ENCODE data around the gene MYADML2. TPM values are rescaled to one million over a fixed set of nuclear protein-coding genes. Genes with fewer than 3 reads are reported as not detected.

The MYADML2 gene
- total and polyA plus RNA-seq, 2 of the 8 experiments (the other 6 are each of a cell fraction or from before 2014, with no cell fraction given) = 0.26 to 0.47 TPM

DNA sequence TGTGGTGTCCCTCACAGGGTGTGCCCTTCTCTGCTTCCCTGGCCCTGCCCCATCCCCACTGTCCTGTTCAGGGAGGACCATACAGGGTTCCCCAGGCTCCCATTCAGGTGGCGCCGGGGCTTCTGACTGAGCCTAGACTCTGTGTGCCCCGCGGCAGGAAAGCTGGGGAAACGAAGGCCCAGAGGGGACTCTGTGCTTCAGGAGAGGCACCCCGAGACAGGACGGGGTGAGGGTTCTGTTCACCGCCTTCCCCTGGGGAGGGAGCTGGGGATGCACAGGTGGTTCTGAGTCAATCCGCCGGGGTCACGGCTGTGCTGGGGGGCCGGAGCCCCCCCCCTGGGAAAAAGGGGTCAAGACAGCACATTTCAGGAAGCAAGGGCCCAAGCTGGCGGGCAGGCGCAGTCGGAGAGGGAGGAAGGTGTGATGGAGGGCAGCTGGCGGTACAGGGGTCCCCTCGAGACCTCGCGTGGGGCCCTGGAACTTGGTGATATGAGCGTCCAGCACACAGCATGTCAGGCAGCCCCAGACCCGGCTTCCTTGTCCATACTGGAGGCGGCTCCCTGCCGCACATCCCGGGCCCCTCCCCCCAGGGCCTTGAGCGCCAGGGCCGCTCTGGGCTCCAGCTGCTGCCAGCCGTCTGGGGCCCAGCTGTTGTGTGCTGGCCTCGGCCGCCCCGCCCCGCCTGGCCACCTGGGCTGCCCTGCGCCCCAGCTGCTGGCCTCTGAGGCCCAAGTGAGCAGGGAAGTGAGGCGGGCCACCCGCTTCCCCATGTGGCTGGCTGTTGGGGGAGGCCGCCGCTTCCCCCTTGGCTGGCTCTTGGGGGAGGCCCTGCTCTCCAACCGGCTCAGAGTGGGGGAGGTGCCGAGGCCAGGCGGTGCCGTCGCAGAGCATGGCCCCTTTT is 19.6 kb upstream of the MYADML2 start:
- Histone ChIP-seq H3K4me3 (ENCODE audit: extremely low read depth in 1 of 4, insufficient read depth in 2 of 4, low read depth in 3 of 4, low read length in 4 of 4) (peak overlapping the region in 1 of 4 experiments; percentile 40; a peak in 4 of 8 replicates), H2BK5ac (ENCODE audit: low read depth, low read length) (peak overlapping the region; percentile 18; the same call in 1 of the 2 replicates), H2BK20ac (ENCODE audit: low read length) (peak overlapping the region; percentile 48; the same call in 1 of the 2 replicates), H3K4me1 (replicated peaks in 1 of 4; ENCODE audit: control insufficient read depth in 3 of 4, insufficient read depth in 4 of 4, low read length in 3 of 4) (peaks cover 0 to 19% (median 16%) of the 10 kb centered on the region in 4 experiments; a peak in 6 of 7 replicates), H3K4ac (replicated peaks; ENCODE audit: insufficient read length, low read depth, low read length) (peak overlapping the region; percentile 69), H3K14ac (ENCODE audit: insufficient read length) (no peak overlapping the region), H4K5ac (ENCODE audit: insufficient read length, low read depth, low read length) (peak overlapping the region; percentile 44), H3K9ac (replicated peaks in 1 of 4; ENCODE audit: extremely low read depth in 1 of 4, low read depth in 3 of 4, low read length in 3 of 4) (no peak overlapping the region), H2BK120ac (replicated peaks; ENCODE audit: low read depth, low read length) (peak overlapping the region; percentile 64), H3K56ac (replicated peaks; ENCODE audit: insufficient read length, low read depth, low read length) (no peak overlapping the region), H3K4me2 (ENCODE audit: insufficient read depth in 1 of 2, low read depth in 2 of 2, low read length in 2 of 2) (peak overlapping the region; percentile 8 to 58), H2AFZ (ENCODE audit: low read length) (no peak overlapping the region), H3K79me2 (ENCODE audit: control insufficient read depth in 1 of 2, insufficient read depth in 2 of 2, low read length in 2 of 2) (no peaks in the 10 kb centered on the region), H4K8ac (ENCODE audit: extremely low read depth, insufficient read depth, low read length) (peak overlapping the region; percentile 57), H3K23ac (ENCODE audit: insufficient read length) (no peak overlapping the region), H2AK5ac (ENCODE audit: low read depth, low read length) (no peak overlapping the region), H3K23me2 (ENCODE audit: low read depth, low read length) (no peaks in the 10 kb centered on the region; the same call in 1 of the 2 replicates), H3K27ac (ENCODE audit: low read depth, low read length) (no peak overlapping the region), H4K20me1 (replicated peaks in 1 of 2; ENCODE audit: control insufficient read depth in 1 of 2, insufficient read depth in 2 of 2, low read length in 2 of 2) (peaks cover 2 to 3% of the 10 kb centered on the region in 2 experiments), H3K27me3 (replicated peaks in 1 of 4; ENCODE audit: control insufficient read depth in 3 of 4, extremely low read depth in 1 of 4, insufficient read depth in 3 of 4, low read length in 3 of 4) (peaks cover 8 to 54% (median 47%) of the 10 kb centered on the region in 4 experiments), H3K9me3 (ENCODE audit: insufficient read depth in 2 of 2, low read depth in 1 of 2, low read length in 1 of 2) (no peaks in the 10 kb centered on the region), H3K79me1 (ENCODE audit: low read depth, low read length) (no peaks in the 10 kb centered on the region), H3K18ac (ENCODE audit: extremely low read depth, low read length) (peak overlapping the region; percentile 87), H2BK12ac (ENCODE audit: low read depth, low read length) (peak overlapping the region; percentile 87; the same call in 1 of the 2 replicates), H2BK15ac (ENCODE audit: low read length) (peak overlapping the region; percentile 8; the same call in 1 of the 2 replicates), H3K36me3 (ENCODE audit: control insufficient read depth in 2 of 4, insufficient read depth in 4 of 4, low read length in 3 of 4) (no peaks in the 10 kb centered on the region), H4K91ac (replicated peaks; ENCODE audit: insufficient read length, low read length) (peak overlapping the region; percentile 91)
- no peak for FAIRE-seq
- WGBS, 2 experiments (ENCODE audit: extremely low coverage in 1 of 2, insufficient coverage in 1 of 2, insufficient read length in 1 of 2, insufficient replicate concordance in 2 of 2, low coverage in 1 of 2, low lambda C conversion rate in 2 of 2, missing lambda C conversion rate in 1 of 2) = 51% methylated on average over 28 of the region's 41 CpGs; no CpG with 5 or more reads in 1 of the 2 experiments
- ChIA-PET POLR2A (ENCODE audit: partially characterized antibody) (interaction anchor here (0.6 to 4.1 kb wide), 9 partner anchors 11 to 87 kb away, joined by 3 to 20 read pairs (median 4); partner anchors contain the start of genes ASPSCR1 and MAFG), CTCF (ENCODE audit: partially characterized antibody) (interaction anchor here (0.6 to 2.9 kb wide), 7 partner anchors 10 to 71 kb away, joined by 3 to 16 read pairs (median 5); partner anchors contain the start of gene DCXR)
- DNase-seq (ENCODE audit: low read depth in 1 of 2, low spot score in 2 of 2) = peak in 1 of 2 experiments; percentile 70
- TF ChIP-seq RAD21 (IDR thresholded peaks at IDR 0.05 in 1 of 2, conservative IDR thresholded peaks at IDR 0.05 in 1 of 2; ENCODE audit: low read depth in 2 of 2, low read length in 2 of 2) (no peak), BACH1 (IDR thresholded peaks at IDR 0.05; ENCODE audit: low read length) (no peak), GTF2F1 (IDR thresholded peaks at IDR 0.05; ENCODE audit: borderline replicate concordance, low read depth, low read length) (no peak)
- TF ChIP-seq, protein P1, sequence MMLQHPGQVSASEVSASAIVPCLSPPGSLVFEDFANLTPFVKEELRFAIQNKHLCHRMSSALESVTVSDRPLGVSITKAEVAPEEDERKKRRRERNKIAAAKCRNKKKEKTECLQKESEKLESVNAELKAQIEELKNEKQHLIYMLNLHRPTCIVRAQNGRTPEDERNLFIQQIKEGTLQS (IDR thresholded peaks at IDR 0.05; ENCODE audit: insufficient read depth, low read depth, low read length) = no peak
- TF ChIP-seq, protein P2, sequence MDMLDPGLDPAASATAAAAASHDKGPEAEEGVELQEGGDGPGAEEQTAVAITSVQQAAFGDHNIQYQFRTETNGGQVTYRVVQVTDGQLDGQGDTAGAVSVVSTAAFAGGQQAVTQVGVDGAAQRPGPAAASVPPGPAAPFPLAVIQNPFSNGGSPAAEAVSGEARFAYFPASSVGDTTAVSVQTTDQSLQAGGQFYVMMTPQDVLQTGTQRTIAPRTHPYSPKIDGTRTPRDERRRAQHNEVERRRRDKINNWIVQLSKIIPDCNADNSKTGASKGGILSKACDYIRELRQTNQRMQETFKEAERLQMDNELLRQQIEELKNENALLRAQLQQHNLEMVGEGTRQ (IDR thresholded peaks at IDR 0.05; ENCODE audit: low read length) = no peak
- TF ChIP-seq, protein P3, sequence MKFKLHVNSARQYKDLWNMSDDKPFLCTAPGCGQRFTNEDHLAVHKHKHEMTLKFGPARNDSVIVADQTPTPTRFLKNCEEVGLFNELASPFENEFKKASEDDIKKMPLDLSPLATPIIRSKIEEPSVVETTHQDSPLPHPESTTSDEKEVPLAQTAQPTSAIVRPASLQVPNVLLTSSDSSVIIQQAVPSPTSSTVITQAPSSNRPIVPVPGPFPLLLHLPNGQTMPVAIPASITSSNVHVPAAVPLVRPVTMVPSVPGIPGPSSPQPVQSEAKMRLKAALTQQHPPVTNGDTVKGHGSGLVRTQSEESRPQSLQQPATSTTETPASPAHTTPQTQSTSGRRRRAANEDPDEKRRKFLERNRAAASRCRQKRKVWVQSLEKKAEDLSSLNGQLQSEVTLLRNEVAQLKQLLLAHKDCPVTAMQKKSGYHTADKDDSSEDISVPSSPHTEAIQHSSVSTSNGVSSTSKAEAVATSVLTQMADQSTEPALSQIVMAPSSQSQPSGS (IDR thresholded peaks at IDR 0.05; ENCODE audit: low read length) = no peak
